WTC11 (cell line): Measurements from ENCODE around the gene HBG1. TPM values are rescaled to one million over a fixed set of nuclear protein-coding genes. Genes with fewer than 3 reads are reported as not detected.
A peak's percentile ranks its signal among the peaks of the same experiment; 100 is the strongest.

Experiments
- ATAC-seq: fragments of 200-7000 bp; cut with Tn5 transposase; 2 replicates; pipeline ENCODE4 v1.10.0; 2021; ENCODE audit warnings: mild to moderate bottlenecking, moderate library complexity
- CTCF ChIA-PET: fragments of 300-600 bp; sonication (Branson Sonifier 250); formaldehyde crosslinking; loops from one replicate; lab custom pipeline; 2021; ENCODE audit warnings: antibody characterized with exemption; lab: Charles Lee
- POLR2A ChIA-PET: fragments of 350-600 bp; sonication (Branson Sonifier 250); formaldehyde crosslinking; loops from one replicate; lab custom pipeline; 2021; ENCODE audit warnings: antibody characterized with exemption; lab: Charles Lee
- DNase-seq: peaks from one replicate; pipeline ENCODE4 v3.0.0; 2021; ENCODE audit warnings: low spot score
- H3K27ac Mint-ChIP-seq: 2 replicates; pipeline ENCODE4 v1.8.0; 2021; ENCODE audit warnings: mixed read lengths
- H3K27me3 Mint-ChIP-seq: 2 replicates; pipeline ENCODE4 v1.8.0; 2021; ENCODE audit warnings: low read depth, mild to moderate bottlenecking, moderate library complexity, mixed read lengths
- H3K36me3 Mint-ChIP-seq: 2 replicates; pipeline ENCODE4 v1.8.0; 2021; ENCODE audit warnings: mixed read lengths
- H3K4me1 Mint-ChIP-seq: 2 replicates; pipeline ENCODE4 v1.8.0; 2022; ENCODE audit warnings: mixed read lengths
- H3K4me3 Mint-ChIP-seq: 2 replicates; pipeline ENCODE4 v1.8.0; 2021; ENCODE audit warnings: mild to moderate bottlenecking, moderate library complexity, mixed read lengths
- H3K9me3 Mint-ChIP-seq: 2 replicates; pipeline ENCODE4 v1.8.0; 2021; ENCODE audit warnings: mixed read lengths
- ATF1 ChIP-seq: sonication (generic); formaldehyde crosslinking; IDR thresholded peaks from 2 replicates; pipeline ENCODE4 v1.8.1; 2023; ENCODE audit warnings: mild to moderate bottlenecking, moderate library complexity, missing genetic modification reagents
- CREB1 ChIP-seq: sonication (generic); formaldehyde crosslinking; IDR thresholded peaks from 2 replicates; pipeline ENCODE4 v1.8.0; 2023; ENCODE audit warnings: mild to moderate bottlenecking, missing genetic modification reagents
- CREM ChIP-seq: sonication (generic); formaldehyde crosslinking; IDR thresholded peaks from 2 replicates; pipeline ENCODE4 v1.8.1; 2022; ENCODE audit warnings: mild to moderate bottlenecking, missing genetic modification reagents, moderate library complexity
- GRHL2 ChIP-seq: fragments of 250-450 bp; sonication (Bioruptor Pico); IDR thresholded peaks from 2 replicates; pipeline ENCODE4 v1.8.0; 2022; ENCODE audit warnings: mild to moderate bottlenecking, moderate library complexity; ENCODE audit not compliant: insufficient replicate concordance, severe bottlenecking
- MYBL2 ChIP-seq: sonication (generic); formaldehyde crosslinking; IDR thresholded peaks from 2 replicates; pipeline ENCODE4 v1.8.1; 2023; ENCODE audit warnings: mild to moderate bottlenecking, moderate library complexity, missing genetic modification reagents
- NFYB ChIP-seq: sonication (generic); formaldehyde crosslinking; conservative IDR thresholded peaks from 2 replicates; pipeline ENCODE4 v1.8.0; 2022; ENCODE audit warnings: low read depth, missing genetic modification reagents
- OVOL2 ChIP-seq: fragments of 250-450 bp; sonication (Bioruptor Pico); IDR thresholded peaks from 2 replicates; pipeline ENCODE4 v1.9.0; 2021; ENCODE audit warnings: mild to moderate bottlenecking, borderline replicate concordance
- SOX15 ChIP-seq: fragments of 250-450 bp; sonication (Bioruptor Pico); IDR thresholded peaks from 2 replicates; pipeline ENCODE4 v1.9.0; 2021; ENCODE audit warnings: mild to moderate bottlenecking
- SP1 ChIP-seq: sonication (generic); formaldehyde crosslinking; conservative IDR thresholded peaks from 2 replicates; pipeline ENCODE4 v1.8.1; 2022; ENCODE audit warnings: missing genetic modification reagents
- TEAD4 ChIP-seq: sonication (generic); formaldehyde crosslinking; IDR thresholded peaks from 2 replicates; pipeline ENCODE4 v1.8.0; 2022; ENCODE audit warnings: mild to moderate bottlenecking, missing genetic modification reagents
- TP53 ChIP-seq: sonication (generic); formaldehyde crosslinking; IDR thresholded peaks from 2 replicates; pipeline ENCODE4 v1.8.1; 2023; ENCODE audit warnings: mild to moderate bottlenecking, missing genetic modification reagents
- ZNF121 ChIP-seq: sonication (generic); formaldehyde crosslinking; IDR thresholded peaks from 2 replicates; pipeline ENCODE4 v1.8.0; 2023; ENCODE audit warnings: missing genetic modification reagents
- ZNF138 ChIP-seq: sonication (generic); formaldehyde crosslinking; conservative IDR thresholded peaks from 2 replicates; pipeline ENCODE4 v1.8.1; 2022; ENCODE audit warnings: mild to moderate bottlenecking, moderate library complexity, missing genetic modification reagents
- ZNF219 ChIP-seq: sonication (generic); formaldehyde crosslinking; IDR thresholded peaks from 2 replicates; pipeline ENCODE4 v1.8.0; 2023; ENCODE audit warnings: missing genetic modification reagents, mild to moderate bottlenecking, borderline replicate concordance
- ZNF317 ChIP-seq: sonication (generic); formaldehyde crosslinking; IDR thresholded peaks from 2 replicates; pipeline ENCODE4 v1.8.1; 2023; ENCODE audit warnings: low read depth, mild to moderate bottlenecking, moderate library complexity, missing genetic modification reagents, borderline replicate concordance
- ZNF416 ChIP-seq: fragments of 250-450 bp; sonication (Bioruptor Pico); IDR thresholded peaks from 2 replicates; pipeline ENCODE4 v1.9.0; 2021; ENCODE audit warnings: mild to moderate bottlenecking, inconsistent platforms
- total RNA-seq: library from RNA; stranded (reverse); gene quantifications from 3 replicates; pipeline ENCODE4 v1.2.3, GENCODE V29; 2021
- TF ChIP-seq, protein P1 (sequence below): sonication (generic); formaldehyde crosslinking; IDR thresholded peaks from 2 replicates; pipeline ENCODE4 v1.8.1; 2023; ENCODE audit warnings: mild to moderate bottlenecking, missing genetic modification reagents, borderline replicate concordance
- TF ChIP-seq, protein P2 (sequence below): fragments of 250-450 bp; sonication (Bioruptor Pico); conservative IDR thresholded peaks from 2 replicates; pipeline ENCODE4 v1.9.0; 2021; ENCODE audit warnings: mild to moderate bottlenecking
- TF ChIP-seq, protein P3 (sequence below): sonication (generic); formaldehyde crosslinking; conservative IDR thresholded peaks from 2 replicates; pipeline ENCODE4 v1.8.1; 2022; ENCODE audit warnings: mild to moderate bottlenecking, missing genetic modification reagents
- TF ChIP-seq, protein P4 (sequence below): fragments of 250-450 bp; sonication (Bioruptor Pico); IDR thresholded peaks from 2 replicates; pipeline ENCODE4 v1.9.0; 2021; ENCODE audit warnings: mild to moderate bottlenecking
- TF ChIP-seq, protein P5 (sequence below): fragments of 250-450 bp; sonication (Bioruptor Pico); IDR thresholded peaks from 2 replicates; pipeline ENCODE4 v1.8.0; 2021; ENCODE audit warnings: mild to moderate bottlenecking
- TF ChIP-seq, protein P6 (sequence below): sonication (generic); formaldehyde crosslinking; IDR thresholded peaks from 2 replicates; pipeline ENCODE4 v1.8.1; 2023; ENCODE audit warnings: mild to moderate bottlenecking, missing genetic modification reagents, moderate library complexity

HBG1 gene
- total RNA-seq, 1 experiment from 2014 or later: 3.4 TPM

DNA sequence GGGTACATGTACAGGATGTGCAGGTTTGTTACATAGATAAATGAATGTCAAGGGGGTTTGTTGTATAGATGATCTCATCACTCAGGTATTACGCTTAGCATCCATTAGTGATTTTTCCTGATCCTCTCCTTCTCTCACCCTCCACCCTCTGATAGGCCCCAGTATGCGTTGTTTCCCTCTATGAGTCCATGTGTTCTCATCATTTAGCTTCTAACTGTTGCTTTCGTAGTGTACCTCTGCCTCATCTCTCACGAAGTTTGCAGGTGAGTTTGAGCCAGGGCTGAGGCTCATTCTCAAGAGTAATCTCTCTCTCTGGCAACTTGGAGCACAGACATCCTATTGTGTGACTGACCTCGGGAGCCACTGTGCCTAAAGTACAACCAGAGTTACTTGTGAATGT, 24.7 kb upstream of the HBG1 start:
- Mint-ChIP-seq H3K9me3 (no peaks in the 10 kb centered on the region), H3K36me3 (no peaks in the 10 kb centered on the region), H3K27me3 (no peaks in the 10 kb centered on the region), H3K4me1 (peaks cover 5% of the 10 kb centered on the region), H3K27ac (peak overlapping the region; percentile 46; the same call in 1 of the 2 replicates), H3K4me3 (no peak overlapping the region)
- ATAC-seq: peak; percentile 62
- ChIA-PET POLR2A (no interaction called here), CTCF (no interaction called here)
- DNase-seq: no peak
- no peak for TF ChIP-seq SP1 (CRISPR knock-in tag)
- TF ChIP-seq, protein P1, sequence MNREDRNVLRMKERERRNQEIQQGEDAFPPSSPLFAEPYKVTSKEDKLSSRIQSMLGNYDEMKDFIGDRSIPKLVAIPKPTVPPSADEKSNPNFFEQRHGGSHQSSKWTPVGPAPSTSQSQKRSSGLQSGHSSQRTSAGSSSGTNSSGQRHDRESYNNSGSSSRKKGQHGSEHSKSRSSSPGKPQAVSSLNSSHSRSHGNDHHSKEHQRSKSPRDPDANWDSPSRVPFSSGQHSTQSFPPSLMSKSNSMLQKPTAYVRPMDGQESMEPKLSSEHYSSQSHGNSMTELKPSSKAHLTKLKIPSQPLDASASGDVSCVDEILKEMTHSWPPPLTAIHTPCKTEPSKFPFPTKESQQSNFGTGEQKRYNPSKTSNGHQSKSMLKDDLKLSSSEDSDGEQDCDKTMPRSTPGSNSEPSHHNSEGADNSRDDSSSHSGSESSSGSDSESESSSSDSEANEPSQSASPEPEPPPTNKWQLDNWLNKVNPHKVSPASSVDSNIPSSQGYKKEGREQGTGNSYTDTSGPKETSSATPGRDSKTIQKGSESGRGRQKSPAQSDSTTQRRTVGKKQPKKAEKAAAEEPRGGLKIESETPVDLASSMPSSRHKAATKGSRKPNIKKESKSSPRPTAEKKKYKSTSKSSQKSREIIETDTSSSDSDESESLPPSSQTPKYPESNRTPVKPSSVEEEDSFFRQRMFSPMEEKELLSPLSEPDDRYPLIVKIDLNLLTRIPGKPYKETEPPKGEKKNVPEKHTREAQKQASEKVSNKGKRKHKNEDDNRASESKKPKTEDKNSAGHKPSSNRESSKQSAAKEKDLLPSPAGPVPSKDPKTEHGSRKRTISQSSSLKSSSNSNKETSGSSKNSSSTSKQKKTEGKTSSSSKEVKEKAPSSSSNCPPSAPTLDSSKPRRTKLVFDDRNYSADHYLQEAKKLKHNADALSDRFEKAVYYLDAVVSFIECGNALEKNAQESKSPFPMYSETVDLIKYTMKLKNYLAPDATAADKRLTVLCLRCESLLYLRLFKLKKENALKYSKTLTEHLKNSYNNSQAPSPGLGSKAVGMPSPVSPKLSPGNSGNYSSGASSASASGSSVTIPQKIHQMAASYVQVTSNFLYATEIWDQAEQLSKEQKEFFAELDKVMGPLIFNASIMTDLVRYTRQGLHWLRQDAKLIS: no peak
- TF ChIP-seq, protein P2, sequence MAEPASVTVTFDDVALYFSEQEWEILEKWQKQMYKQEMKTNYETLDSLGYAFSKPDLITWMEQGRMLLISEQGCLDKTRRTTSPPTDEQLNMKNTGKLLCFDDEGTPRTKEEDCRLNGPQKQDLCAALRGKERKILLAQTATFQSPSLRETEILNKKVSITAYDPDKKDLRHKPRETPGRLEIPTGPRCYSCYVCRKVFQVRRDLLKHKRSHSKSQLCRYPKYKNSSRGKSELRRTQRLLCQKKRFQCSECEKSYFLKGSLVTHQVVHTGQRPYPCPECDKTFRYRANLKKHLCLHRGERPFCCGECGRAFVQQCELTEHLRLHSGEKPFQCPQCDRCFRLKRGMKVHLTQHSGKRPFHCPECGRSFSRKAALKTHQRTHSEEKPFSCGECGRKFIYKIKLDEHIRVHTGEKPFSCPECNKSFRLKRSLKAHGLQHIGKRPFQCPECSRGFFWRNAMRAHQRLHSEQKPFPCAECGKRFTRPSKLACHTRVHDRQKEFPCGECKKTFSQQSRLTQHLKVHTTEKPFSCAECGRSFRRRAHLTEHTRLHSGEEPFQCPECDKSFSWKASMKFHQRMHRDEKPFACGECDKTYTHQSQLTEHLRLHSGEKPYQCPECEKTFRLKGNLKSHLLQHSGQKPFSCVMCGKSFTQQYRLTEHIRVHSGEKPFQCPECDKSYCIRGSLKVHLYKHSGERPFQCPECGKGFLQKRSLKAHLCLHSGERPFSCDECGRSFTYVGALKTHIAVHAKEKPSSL: no peak
- TF ChIP-seq, protein P3, sequence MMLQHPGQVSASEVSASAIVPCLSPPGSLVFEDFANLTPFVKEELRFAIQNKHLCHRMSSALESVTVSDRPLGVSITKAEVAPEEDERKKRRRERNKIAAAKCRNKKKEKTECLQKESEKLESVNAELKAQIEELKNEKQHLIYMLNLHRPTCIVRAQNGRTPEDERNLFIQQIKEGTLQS (CRISPR knock-in tag): no peak
- no peak for TF ChIP-seq ATF1 (CRISPR knock-in tag)
- no peak for TF ChIP-seq CREB1 (CRISPR knock-in tag)
- TF ChIP-seq NFYB (CRISPR knock-in tag): no peak
- TF ChIP-seq ZNF138 (CRISPR knock-in tag): no peak
- no peak for TF ChIP-seq GRHL2 (CRISPR knock-in tag)
- TF ChIP-seq OVOL2 (CRISPR knock-in tag): no peak

DNA sequence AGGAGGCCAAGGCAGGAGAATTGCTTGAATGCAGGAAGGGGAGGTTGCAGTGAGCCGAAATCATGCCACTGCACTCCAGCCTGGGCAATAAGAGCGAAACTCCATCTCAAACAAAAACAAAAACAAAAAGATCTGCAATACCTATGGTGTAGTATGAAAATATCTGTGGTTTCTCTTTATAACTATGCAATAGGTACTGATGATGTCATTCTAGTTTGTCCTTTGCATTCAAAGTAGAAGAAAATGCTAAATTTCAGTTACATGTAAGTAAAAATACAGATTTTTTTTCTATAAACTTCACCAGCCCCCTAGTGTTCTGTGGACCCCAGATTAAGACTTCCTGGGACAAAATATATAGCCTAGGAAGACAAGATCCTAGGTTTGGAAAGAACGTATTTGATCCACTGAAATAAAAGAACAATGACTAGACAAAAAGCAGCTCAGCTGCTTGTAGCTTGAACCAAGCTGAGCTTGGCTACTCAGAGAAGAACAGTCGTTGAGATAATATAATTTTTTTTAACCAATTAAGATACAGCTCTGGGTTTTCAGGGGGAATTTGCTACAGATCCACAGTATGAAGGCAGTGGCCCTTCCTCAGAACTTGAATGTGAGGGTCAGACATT, 22.8 kb upstream of the HBG1 start:
- H3K27ac Mint-ChIP-seq: no peak overlapping the region
- CTCF ChIA-PET: no interaction called here
- H3K4me3 Mint-ChIP-seq: no peak overlapping the region

More for the DNA sequence above, 22.8 kb upstream of the HBG1 start:
- no peak for ATAC-seq
- H3K9me3 Mint-ChIP-seq: no peaks in the 10 kb centered on the region
- TF ChIP-seq CREM (CRISPR knock-in tag): no peak
- TF ChIP-seq, protein P4, sequence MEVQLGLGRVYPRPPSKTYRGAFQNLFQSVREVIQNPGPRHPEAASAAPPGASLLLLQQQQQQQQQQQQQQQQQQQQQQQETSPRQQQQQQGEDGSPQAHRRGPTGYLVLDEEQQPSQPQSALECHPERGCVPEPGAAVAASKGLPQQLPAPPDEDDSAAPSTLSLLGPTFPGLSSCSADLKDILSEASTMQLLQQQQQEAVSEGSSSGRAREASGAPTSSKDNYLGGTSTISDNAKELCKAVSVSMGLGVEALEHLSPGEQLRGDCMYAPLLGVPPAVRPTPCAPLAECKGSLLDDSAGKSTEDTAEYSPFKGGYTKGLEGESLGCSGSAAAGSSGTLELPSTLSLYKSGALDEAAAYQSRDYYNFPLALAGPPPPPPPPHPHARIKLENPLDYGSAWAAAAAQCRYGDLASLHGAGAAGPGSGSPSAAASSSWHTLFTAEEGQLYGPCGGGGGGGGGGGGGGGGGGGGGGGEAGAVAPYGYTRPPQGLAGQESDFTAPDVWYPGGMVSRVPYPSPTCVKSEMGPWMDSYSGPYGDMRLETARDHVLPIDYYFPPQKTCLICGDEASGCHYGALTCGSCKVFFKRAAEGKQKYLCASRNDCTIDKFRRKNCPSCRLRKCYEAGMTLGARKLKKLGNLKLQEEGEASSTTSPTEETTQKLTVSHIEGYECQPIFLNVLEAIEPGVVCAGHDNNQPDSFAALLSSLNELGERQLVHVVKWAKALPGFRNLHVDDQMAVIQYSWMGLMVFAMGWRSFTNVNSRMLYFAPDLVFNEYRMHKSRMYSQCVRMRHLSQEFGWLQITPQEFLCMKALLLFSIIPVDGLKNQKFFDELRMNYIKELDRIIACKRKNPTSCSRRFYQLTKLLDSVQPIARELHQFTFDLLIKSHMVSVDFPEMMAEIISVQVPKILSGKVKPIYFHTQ: no peak
- TF ChIP-seq, protein P5, sequence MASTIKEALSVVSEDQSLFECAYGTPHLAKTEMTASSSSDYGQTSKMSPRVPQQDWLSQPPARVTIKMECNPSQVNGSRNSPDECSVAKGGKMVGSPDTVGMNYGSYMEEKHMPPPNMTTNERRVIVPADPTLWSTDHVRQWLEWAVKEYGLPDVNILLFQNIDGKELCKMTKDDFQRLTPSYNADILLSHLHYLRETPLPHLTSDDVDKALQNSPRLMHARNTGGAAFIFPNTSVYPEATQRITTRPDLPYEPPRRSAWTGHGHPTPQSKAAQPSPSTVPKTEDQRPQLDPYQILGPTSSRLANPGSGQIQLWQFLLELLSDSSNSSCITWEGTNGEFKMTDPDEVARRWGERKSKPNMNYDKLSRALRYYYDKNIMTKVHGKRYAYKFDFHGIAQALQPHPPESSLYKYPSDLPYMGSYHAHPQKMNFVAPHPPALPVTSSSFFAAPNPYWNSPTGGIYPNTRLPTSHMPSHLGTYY (CRISPR knock-in tag): no peak
- TF ChIP-seq MYBL2 (CRISPR knock-in tag): no peak
- TF ChIP-seq, protein P6, sequence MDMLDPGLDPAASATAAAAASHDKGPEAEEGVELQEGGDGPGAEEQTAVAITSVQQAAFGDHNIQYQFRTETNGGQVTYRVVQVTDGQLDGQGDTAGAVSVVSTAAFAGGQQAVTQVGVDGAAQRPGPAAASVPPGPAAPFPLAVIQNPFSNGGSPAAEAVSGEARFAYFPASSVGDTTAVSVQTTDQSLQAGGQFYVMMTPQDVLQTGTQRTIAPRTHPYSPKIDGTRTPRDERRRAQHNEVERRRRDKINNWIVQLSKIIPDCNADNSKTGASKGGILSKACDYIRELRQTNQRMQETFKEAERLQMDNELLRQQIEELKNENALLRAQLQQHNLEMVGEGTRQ: no peak
- no peak for TF ChIP-seq ZNF317 (CRISPR knock-in tag)
- no peak for TF ChIP-seq ZNF219 (CRISPR knock-in tag)
- TF ChIP-seq SOX15 (CRISPR knock-in tag): no peak
- no peak for TF ChIP-seq TEAD4
- TF ChIP-seq ZNF416: no peak
- no peak for TF ChIP-seq OVOL2 (CRISPR knock-in tag)
- TF ChIP-seq TP53 (CRISPR knock-in tag): no peak
- no peak for TF ChIP-seq ZNF121
- TF ChIP-seq ATF1 (CRISPR knock-in tag): no peak
- H3K27me3 Mint-ChIP-seq: no peaks in the 10 kb centered on the region
- no peaks in the 10 kb centered on the region for H3K36me3 Mint-ChIP-seq
- H3K4me1 Mint-ChIP-seq: peaks cover 5% of the 10 kb centered on the region
- DNase-seq: no peak
- POLR2A ChIA-PET: no interaction called here
